OCI-LY1 (cell line): ENCODE measurements around the gene ANXA6.

ENCODE experiments used
- EZH2 ChIP-seq: fragments of 200-600 bp; sonication (generic), shearing (Covaris generic); IDR thresholded peaks from 2 replicates; pipeline ENCODE4 v1.8.0; 2017; ENCODE audit warnings: borderline replicate concordance, mixed run types, mild to moderate bottlenecking, antibody characterized with exemption, low read length, moderate library complexity, mixed read lengths
- TF ChIP-seq, protein P1 (sequence below): fragments of 200-600 bp; sonication (generic), shearing (Covaris generic); IDR thresholded peaks from 2 replicates; pipeline ENCODE4 v1.5.1; 2017; ENCODE audit warnings: mild to moderate bottlenecking, antibody characterized with exemption, low read length, moderate library complexity, mixed read lengths

DNA sequence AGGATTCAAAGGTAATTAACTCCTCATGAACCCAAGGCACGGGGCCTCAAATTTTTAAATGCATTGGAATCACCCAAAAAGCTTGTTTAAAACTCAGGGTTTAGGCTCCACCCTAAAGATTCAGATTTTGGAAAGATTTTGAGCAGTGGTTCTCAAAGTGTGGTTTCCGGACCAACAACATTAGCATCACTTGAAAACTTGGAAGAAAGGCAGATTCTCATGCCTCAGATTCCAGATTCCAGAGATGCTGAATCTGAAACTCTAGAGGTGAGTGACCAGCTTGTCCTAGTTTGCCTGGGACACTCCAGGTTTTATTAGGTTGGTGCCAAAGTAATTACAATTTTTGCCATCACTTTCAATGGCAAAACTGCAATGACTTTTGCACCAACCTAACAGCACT is 52.0 kb downstream of the ANXA6 start:
- TF ChIP-seq, protein P1, sequence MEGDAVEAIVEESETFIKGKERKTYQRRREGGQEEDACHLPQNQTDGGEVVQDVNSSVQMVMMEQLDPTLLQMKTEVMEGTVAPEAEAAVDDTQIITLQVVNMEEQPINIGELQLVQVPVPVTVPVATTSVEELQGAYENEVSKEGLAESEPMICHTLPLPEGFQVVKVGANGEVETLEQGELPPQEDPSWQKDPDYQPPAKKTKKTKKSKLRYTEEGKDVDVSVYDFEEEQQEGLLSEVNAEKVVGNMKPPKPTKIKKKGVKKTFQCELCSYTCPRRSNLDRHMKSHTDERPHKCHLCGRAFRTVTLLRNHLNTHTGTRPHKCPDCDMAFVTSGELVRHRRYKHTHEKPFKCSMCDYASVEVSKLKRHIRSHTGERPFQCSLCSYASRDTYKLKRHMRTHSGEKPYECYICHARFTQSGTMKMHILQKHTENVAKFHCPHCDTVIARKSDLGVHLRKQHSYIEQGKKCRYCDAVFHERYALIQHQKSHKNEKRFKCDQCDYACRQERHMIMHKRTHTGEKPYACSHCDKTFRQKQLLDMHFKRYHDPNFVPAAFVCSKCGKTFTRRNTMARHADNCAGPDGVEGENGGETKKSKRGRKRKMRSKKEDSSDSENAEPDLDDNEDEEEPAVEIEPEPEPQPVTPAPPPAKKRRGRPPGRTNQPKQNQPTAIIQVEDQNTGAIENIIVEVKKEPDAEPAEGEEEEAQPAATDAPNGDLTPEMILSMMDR = no peak
- TF ChIP-seq EZH2 = no peak
